Adrenal gland (tissue), 5 donors: ENCODE results near the gene FAM13B.

Source experiments
- POLR2A ChIP-seq, 2 donors: fragments of 450-650 bp; IDR thresholded peaks; one replicate each; pipeline ENCODE4 v1.6.1; 2017; ENCODE audit warnings: antibody characterized with exemption in 2 of 2, mild to moderate bottlenecking in 2 of 2, moderate library complexity in 1 of 2
- TF ChIP-seq, protein P1 (sequence below), 6 experiments: fragments of 450-650 bp in 4 of 6; fragments of 200-600 bp in 2 of 6; sonication (generic) in 1 of 6; IDR thresholded peaks; 1 replicate in 5 of 6; 2 replicates in 1 of 6; pipeline versions ENCODE4 v1.5.1 to v1.8.0; 2016 to 2021; ENCODE audit warnings: antibody characterized with exemption in 6 of 6, mild to moderate bottlenecking in 2 of 6, moderate library complexity in 1 of 6
- donor health status: DM: no; HTN: no; CAD: no.

DNA sequence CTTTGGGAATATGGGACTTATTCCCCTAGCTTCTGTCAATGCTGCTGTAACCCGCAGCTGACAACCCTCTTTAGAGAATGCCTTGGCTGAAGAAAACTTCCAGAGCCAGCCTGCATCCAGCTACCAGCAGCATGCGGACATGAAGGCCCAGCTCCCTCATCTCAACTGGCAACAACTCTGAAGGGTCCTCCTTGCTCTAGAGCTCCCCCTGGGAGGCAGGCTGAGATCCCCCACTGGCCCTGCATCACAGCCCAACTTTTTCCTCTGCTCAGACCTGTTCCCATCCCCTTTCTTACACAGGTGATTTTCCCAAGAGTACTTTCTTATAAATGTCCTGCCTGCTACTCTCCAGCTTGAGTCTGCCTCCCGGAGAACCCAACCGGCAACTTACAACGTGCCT, 32.2 kb upstream of the FAM13B start:
- TF ChIP-seq POLR2A (IDR thresholded peaks at IDR 0.05), result no peak
- TF ChIP-seq, protein P1, sequence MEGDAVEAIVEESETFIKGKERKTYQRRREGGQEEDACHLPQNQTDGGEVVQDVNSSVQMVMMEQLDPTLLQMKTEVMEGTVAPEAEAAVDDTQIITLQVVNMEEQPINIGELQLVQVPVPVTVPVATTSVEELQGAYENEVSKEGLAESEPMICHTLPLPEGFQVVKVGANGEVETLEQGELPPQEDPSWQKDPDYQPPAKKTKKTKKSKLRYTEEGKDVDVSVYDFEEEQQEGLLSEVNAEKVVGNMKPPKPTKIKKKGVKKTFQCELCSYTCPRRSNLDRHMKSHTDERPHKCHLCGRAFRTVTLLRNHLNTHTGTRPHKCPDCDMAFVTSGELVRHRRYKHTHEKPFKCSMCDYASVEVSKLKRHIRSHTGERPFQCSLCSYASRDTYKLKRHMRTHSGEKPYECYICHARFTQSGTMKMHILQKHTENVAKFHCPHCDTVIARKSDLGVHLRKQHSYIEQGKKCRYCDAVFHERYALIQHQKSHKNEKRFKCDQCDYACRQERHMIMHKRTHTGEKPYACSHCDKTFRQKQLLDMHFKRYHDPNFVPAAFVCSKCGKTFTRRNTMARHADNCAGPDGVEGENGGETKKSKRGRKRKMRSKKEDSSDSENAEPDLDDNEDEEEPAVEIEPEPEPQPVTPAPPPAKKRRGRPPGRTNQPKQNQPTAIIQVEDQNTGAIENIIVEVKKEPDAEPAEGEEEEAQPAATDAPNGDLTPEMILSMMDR (IDR thresholded peaks at IDR 0.05), result no peak
